ENCODE measurements around the gene TGM2. TPM values are rescaled to one million over a fixed set of nuclear protein-coding genes. Genes with fewer than 3 reads are reported as not detected.

Gene TGM2
- polyA plus RNA-seq, 2 of the 4 experiments (the other 2 are of a cell fraction) = 173 to 441 TPM

GRCh38 chr20:38197217-38197616 lies 32.1 kb upstream of the TGM2 start:
- H3K4me1 ChIP-seq = peaks cover 20% of the 10 kb centered on the region
- TF ChIP-seq TP53 (CRISPR knock-in tag; IDR thresholded peaks at IDR 0.05) (no peak), TFCP2L1 (CRISPR knock-in tag; IDR thresholded peaks at IDR 0.05) (no peak), POLR2A (IDR thresholded peaks at IDR 0.05; ENCODE audit: low read length) (no peak), CBX2 (IDR thresholded peaks at IDR 0.05; ENCODE audit: borderline replicate concordance, low read depth) (no peak), HOXB5 (CRISPR knock-in tag; IDR thresholded peaks at IDR 0.05) (no peak), JUN (IDR thresholded peaks at IDR 0.05) (no peak), POLR2AphosphoS2 (conservative IDR thresholded peaks at IDR 0.05; ENCODE audit: low read length) (no peak), CEBPB (IDR thresholded peaks at IDR 0.05) (no peak)
- WGBS (ENCODE audit: missing lambda C conversion rate) = 72% methylated on average over 5 of the region's 5 CpGs
- peak overlapping the region; percentile 46 to 51; a peak in 2 of 6 replicates for H3K27ac ChIP-seq
- no peak for FAIRE-seq
- ChIA-PET CTCF (interaction anchor here (0.8 to 19.7 kb wide), 6 partner anchors 8 to 633 kb away, joined by 3 to 350 read pairs (median 6); no protein-coding TSS in a partner anchor), POLR2A (no interaction called here)
- no peak for ATAC-seq
- H3K9me3 ChIP-seq = no peaks in the 10 kb centered on the region
- no peak for DNase-seq (ENCODE audit: low read depth in 1 of 2, low spot score in 1 of 2)
- no peak overlapping the region for H3K4me3 ChIP-seq
- H3K4me2 ChIP-seq = no peak overlapping the region

DNA sequence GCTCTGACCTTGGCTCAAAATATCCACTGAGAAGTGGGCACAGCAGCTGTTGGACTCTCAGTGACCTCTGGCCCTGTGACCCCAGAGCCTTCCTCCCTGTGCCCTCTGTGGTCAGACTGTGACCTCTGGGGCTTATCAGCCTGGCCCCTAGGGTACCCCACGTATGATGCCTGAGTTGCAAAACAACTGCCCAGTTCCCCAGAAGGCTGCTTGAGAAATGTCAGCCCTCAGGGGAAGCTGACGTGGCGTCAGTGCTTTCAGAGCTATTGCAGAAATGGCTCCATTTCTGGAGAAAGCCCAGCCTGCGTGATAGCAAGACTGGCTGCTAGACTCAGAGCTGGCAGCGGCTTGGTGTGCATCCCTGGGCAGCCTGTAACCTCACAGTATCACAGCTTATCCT lies 31.5 kb upstream of the TGM2 start:
- ChIA-PET POLR2A (no interaction called here), CTCF (interaction anchor here (0.8 to 19.7 kb wide), 9 partner anchors 8 to 632 kb away, joined by 3 to 350 read pairs (median 6); no protein-coding TSS in a partner anchor)
- WGBS (ENCODE audit: missing lambda C conversion rate) = 76% methylated on average over 4 of the region's 5 CpGs
- H3K4me3 ChIP-seq = no peak overlapping the region
- FAIRE-seq (no peak), ATAC-seq (peak in 1 of 2 experiments; percentile 40; a peak in 3 of 6 replicates), DNase-seq (ENCODE audit: low read depth in 1 of 2, low spot score in 1 of 2) (no peak)
- H3K9me3 ChIP-seq = no peaks in the 10 kb centered on the region
- peaks cover 26% of the 10 kb centered on the region for H3K4me1 ChIP-seq
- no peak overlapping the region for H3K4me2 ChIP-seq
- TF ChIP-seq HDAC2 (IDR thresholded peaks at IDR 0.05) = no peak
- no peak for TF ChIP-seq HEYL (CRISPR knock-in tag; IDR thresholded peaks at IDR 0.05)
- TF ChIP-seq, protein P1, sequence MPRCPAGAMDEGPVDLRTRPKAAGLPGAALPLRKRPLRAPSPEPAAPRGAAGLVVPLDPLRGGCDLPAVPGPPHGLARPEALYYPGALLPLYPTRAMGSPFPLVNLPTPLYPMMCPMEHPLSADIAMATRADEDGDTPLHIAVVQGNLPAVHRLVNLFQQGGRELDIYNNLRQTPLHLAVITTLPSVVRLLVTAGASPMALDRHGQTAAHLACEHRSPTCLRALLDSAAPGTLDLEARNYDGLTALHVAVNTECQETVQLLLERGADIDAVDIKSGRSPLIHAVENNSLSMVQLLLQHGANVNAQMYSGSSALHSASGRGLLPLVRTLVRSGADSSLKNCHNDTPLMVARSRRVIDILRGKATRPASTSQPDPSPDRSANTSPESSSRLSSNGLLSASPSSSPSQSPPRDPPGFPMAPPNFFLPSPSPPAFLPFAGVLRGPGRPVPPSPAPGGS (IDR thresholded peaks at IDR 0.05) = no peak
- no peak for TF ChIP-seq CHD4 (IDR thresholded peaks at IDR 0.05; ENCODE audit: borderline replicate concordance)
- no peak for TF ChIP-seq REST (IDR thresholded peaks at IDR 0.05)
- no peak for TF ChIP-seq CBX8 (IDR thresholded peaks at IDR 0.05)
- TF ChIP-seq KDM5A (IDR thresholded peaks at IDR 0.05) = no peak
- no peak for TF ChIP-seq EHMT2 (IDR thresholded peaks at IDR 0.05; ENCODE audit: low read depth)
- TF ChIP-seq FOSB (CRISPR knock-in tag; IDR thresholded peaks at IDR 0.05) = no peak
- no peak for TF ChIP-seq MYC (IDR thresholded peaks at IDR 0.05; ENCODE audit: borderline replicate concordance, low read length)
- no peak for TF ChIP-seq ZFP36 (IDR thresholded peaks at IDR 0.05; ENCODE audit: borderline replicate concordance, partially characterized antibody)
- TF ChIP-seq NR3C1 (IDR thresholded peaks at IDR 0.05) = no peak
- no peak for TF ChIP-seq ZC3H11A (IDR thresholded peaks at IDR 0.05)
- TF ChIP-seq NPAS2 (CRISPR knock-in tag; IDR thresholded peaks at IDR 0.05; ENCODE audit: borderline replicate concordance) = no peak
- TF ChIP-seq, protein P2, sequence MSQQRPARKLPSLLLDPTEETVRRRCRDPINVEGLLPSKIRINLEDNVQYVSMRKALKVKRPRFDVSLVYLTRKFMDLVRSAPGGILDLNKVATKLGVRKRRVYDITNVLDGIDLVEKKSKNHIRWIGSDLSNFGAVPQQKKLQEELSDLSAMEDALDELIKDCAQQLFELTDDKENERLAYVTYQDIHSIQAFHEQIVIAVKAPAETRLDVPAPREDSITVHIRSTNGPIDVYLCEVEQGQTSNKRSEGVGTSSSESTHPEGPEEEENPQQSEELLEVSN (IDR thresholded peaks at IDR 0.05; ENCODE audit: borderline replicate concordance, low read depth) = no peak
- H3K27ac ChIP-seq = peak overlapping the region in 1 of 2 experiments; percentile 51; a peak in 3 of 6 replicates
